Loucy (cell line): Measurements from ENCODE around the gene UBE2Z.

ENCODE experiments used
- CTCF ChIP-seq: fragments of 200-600 bp; sonication (generic); conservative IDR thresholded peaks from 2 replicates; pipeline ENCODE4 v1.5.1; 2014; ENCODE audit warnings: mild to moderate bottlenecking, antibody characterized with exemption, low read length
- EZH2phosphoT487 ChIP-seq: fragments of 200-600 bp; IDR thresholded peaks from 2 replicates; pipeline ENCODE4 v1.6.1; 2018; ENCODE audit warnings: antibody characterized with exemption, mild to moderate bottlenecking, moderate library complexity, borderline replicate concordance

- TF ChIP-seq CTCF (peak; percentile 70), EZH2phosphoT487 (no peak)
These were observed 46.1 kb downstream of the UBE2Z start for GRCh38 chr17:48954300-48954755.
